Stimulated activated CD8-positive, alpha-beta memory T cell treated with anti-CD3 and anti-CD28 coated beads, Interleukin-15, amount 100 ng/mL, for 24 hours (primary cell): ENCODE results near the gene CT45A6.
"Not testable (repeated sequence)": the region's sequence is repeated elsewhere in the genome, so short reads cannot be mapped to it uniquely, and the experiment has no call there.

Experiments used
- DNase-seq: peaks from one replicate; pipeline ENCODE4 v3.0.0-alpha.2; 2020; ENCODE audit warnings: low read depth

CT45A6 gene

GRCh38 chrX:135802687-135803086, at the start of gene CT45A6:
CT45A6 (minus strand) TSS chrX:135802787; CDS start chrX:135798993, 3,794 bp downstream.
- DNase-seq: not testable (repeated sequence)

- not testable (repeated sequence) for DNase-seq
Measured at GRCh38 chrX:135837180-135837579, 34.6 kb upstream of the CT45A6 start, which contains the start of gene CT45A7. CT45A7 (minus strand) TSS chrX:135837280; CDS start chrX:135833533, 3,747 bp downstream.

- DNase-seq: not testable (repeated sequence)
Measured at GRCh38 chrX:135819912-135820311, 17.3 kb upstream of the CT45A6 start, which contains the start of gene CT45A2. CT45A2 (minus strand) TSS chrX:135820012; CDS start chrX:135816265, 3,747 bp downstream.

DNA sequence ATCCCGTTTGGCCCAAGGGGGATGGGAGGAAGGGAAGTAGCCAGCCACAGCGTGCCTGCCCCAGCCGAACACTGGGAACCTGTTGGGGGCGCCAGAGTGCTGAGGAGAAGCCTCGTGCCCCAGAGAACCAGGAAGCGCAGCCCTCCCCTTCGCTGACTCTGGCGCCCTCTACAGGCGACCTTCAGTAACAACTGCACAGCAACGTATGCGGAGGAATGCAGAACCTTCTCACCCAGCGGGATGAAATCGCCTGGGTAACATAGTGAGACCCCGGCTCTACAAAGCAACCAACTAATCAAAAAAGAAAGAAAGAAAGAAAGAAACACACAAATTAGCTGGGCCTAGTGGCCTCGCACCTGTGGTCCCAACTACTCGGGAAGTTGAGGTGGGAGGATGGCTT, 17.2 kb downstream of the CT45A6 start, which contains the start of gene CT45A5:
Gene CT45A5 (minus strand): TSS at position 101 of the 400 bp plus-strand sequence. CDS start 3,774 bp downstream, outside the sequence.
- not testable (repeated sequence) for DNase-seq

DNA sequence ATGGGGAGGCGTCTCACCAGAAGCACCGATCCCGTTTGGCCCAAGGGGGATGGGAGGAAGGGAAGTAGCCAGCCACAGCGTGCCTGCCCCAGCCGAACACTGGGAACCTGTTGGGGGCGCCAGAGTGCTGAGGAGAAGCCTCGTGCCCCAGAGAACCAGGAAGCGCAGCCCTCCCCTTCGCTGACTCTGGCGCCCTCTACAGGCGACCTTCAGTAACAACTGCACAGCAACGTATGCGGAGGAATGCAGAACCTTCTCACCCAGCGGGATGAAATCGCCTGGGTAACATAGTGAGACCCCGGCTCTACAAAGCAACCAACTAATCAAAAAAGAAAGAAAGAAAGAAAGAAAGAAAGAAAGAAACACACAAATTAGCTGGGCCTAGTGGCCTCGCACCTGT, 34.5 kb downstream of the CT45A6 start, which contains the start of gene CT45A3:
Gene CT45A3 (minus strand): TSS at position 101 of the 400 bp plus-strand sequence. CDS start 3,747 bp downstream, outside the sequence.
- DNase-seq: not testable (repeated sequence)

DNA sequence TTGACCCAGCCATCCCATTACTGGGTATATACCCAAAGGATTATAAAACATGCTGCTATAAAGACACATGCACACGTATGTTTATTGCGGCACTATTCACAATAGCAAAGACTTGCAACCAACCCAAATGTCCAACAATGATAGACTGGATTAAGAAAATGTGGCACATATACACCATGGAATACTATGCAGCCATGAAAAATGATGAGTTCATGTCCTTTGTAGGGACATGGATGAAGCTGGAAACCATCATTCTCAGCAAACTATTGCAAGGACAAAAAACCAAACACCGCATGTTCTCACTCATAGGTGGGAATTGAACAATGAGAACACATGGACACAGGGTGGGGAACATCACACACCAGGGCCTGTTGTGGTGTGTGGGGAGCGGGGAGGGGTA, 57.8 kb downstream of the CT45A6 start:
- DNase-seq: not testable (repeated sequence)
